Placental epithelial cell (primary cell): ENCODE measurements around the gene KATNAL2. TPM values are rescaled to one million over a fixed set of nuclear protein-coding genes. Genes with fewer than 3 reads are reported as not detected.

Experiments
- small RNA-seq: library from RNA; depleted of rRNA; stranded (forward); fragments of <200 nt; gene quantifications from one replicate; pipeline ENCODE3, GENCODE V24; 2012
- total RNA-seq: library from RNA; depleted of rRNA; stranded (reverse); fragments of >200 nt; gene quantifications from 2 replicates; pipeline ENCODE4 v1.2.3, GENCODE V29; 2012

KATNAL2 gene
- 2.3 and 11.0 TPM in 2 replicates for total RNA-seq

GRCh38 chr18:46917108-46917802, at the start of gene KATNAL2, which contains the start of gene PIAS2:
TSS of gene KATNAL2 (plus strand) at chr18:46917602. CDS start at chr18:46946873, 29,271 bp downstream.
TSS of gene PIAS2 (minus strand) at chr18:46917507. CDS start at chr18:46917345, 162 bp downstream.

GRCh38 chr18:47035156-47035671, 117.8 kb downstream of the KATNAL2 start, which contains the start of gene ELOA2:
TSS of gene ELOA2 (minus strand) at chr18:47035621. CDS start at chr18:47035264, 357 bp downstream.

GRCh38 chr18:47150029-47150823, 232.8 kb downstream of the KATNAL2 start, which contains the start of gene HDHD2:
TSS of gene HDHD2 (minus strand) at chr18:47150500. CDS start at chr18:47136439, 14,061 bp downstream.

Small RNA genes within 50 kb of the gene (small RNA-seq; reads per million reads assigned to genes)
- not detected for gene AC012254.4

Other genes starting within 250 kb of the KATNAL2 start
- gene ST8SIA5, start 160.5 kb upstream of the KATNAL2 start, total RNA-seq = not detected in 2 replicates
- gene PIAS2, start 95 bp upstream of the KATNAL2 start, total RNA-seq = 15.2 and 16.1 TPM in 2 replicates
- gene ELOA2, start 118.0 kb downstream of the KATNAL2 start, total RNA-seq = not detected in 2 replicates
- gene HDHD2, start 232.9 kb downstream of the KATNAL2 start, total RNA-seq = 10.5 and 11.0 TPM in 2 replicates